Endodermal cell (in vitro differentiated cells): ENCODE data around the gene CCL5. TPM values are rescaled to one million over a fixed set of nuclear protein-coding genes. Genes with fewer than 3 reads are reported as not detected.

Experiments
- DNase-seq: peaks from one replicate; pipeline ENCODE4 v3.0.0-alpha.2; 2017
- H3K27ac ChIP-seq: 2 replicates; pipeline ENCODE4 v1.5.1; 2013; ENCODE audit warnings: mild to moderate bottlenecking, low read depth, low read length, moderate library complexity
- H3K27me3 ChIP-seq: 2 replicates; pipeline ENCODE4 v1.6.1; 2013; ENCODE audit warnings: mild to moderate bottlenecking, low read length, moderate library complexity; ENCODE audit not compliant: insufficient read depth, control insufficient read depth, poor library complexity, severe bottlenecking
- H3K36me3 ChIP-seq: 2 replicates; pipeline ENCODE4 v1.7.0; 2013; ENCODE audit warnings: mild to moderate bottlenecking, low read length, moderate library complexity; ENCODE audit not compliant: control insufficient read depth, insufficient read depth
- H3K4me1 ChIP-seq: one replicate; pipeline ENCODE4 v1.7.0; 2013; ENCODE audit warnings: low read length; ENCODE audit not compliant: control insufficient read depth, insufficient read depth
- H3K4me3 ChIP-seq: 2 replicates; pipeline ENCODE4 v1.5.1; 2013; ENCODE audit warnings: mild to moderate bottlenecking, low read length, moderate library complexity
- H3K9ac ChIP-seq: 2 replicates; pipeline ENCODE4 v1.6.1; 2013; ENCODE audit warnings: mild to moderate bottlenecking, low read length, moderate library complexity; ENCODE audit not compliant: poor library complexity, severe bottlenecking; ENCODE audit errors: extremely low read depth
- H3K9me3 ChIP-seq: 2 replicates; pipeline ENCODE4 v1.6.1; 2013; ENCODE audit warnings: mild to moderate bottlenecking, low read length, moderate library complexity; ENCODE audit not compliant: control insufficient read depth
- H3K27ac Mint-ChIP-seq: 2 replicates; pipeline ENCODE4 v1.8.0; 2020; ENCODE audit warnings: mixed read lengths
- H3K27me3 Mint-ChIP-seq: 2 replicates; pipeline ENCODE4 v1.8.0; 2021; ENCODE audit warnings: mild to moderate bottlenecking, mixed read lengths; ENCODE audit not compliant: insufficient read depth
- H3K36me3 Mint-ChIP-seq: 2 replicates; pipeline ENCODE4 v1.8.0; 2020; ENCODE audit warnings: low read depth, mixed read lengths
- H3K4me1 Mint-ChIP-seq: 2 replicates; pipeline ENCODE4 v1.8.0; 2020; ENCODE audit warnings: mixed read lengths
- H3K4me3 Mint-ChIP-seq: 2 replicates; pipeline ENCODE4 v1.8.0; 2020; ENCODE audit warnings: mild to moderate bottlenecking, moderate library complexity, mixed read lengths
- H3K9me3 Mint-ChIP-seq: 2 replicates; pipeline ENCODE4 v1.8.0; 2020; ENCODE audit warnings: mild to moderate bottlenecking, mixed read lengths
- WGBS, 2 experiments: methylation state at CpG; one replicate each; pipeline versions ENCODE4 v1.1.5 to v1.1.7; 2013; ENCODE audit warnings: missing lambda C conversion rate in 2 of 2, mixed read lengths in 1 of 2; ENCODE audit not compliant: insufficient coverage in 1 of 2, insufficient read length in 1 of 2; 5-methylcytosine and 5-hydroxymethylcytosine counted together
- total RNA-seq, 2 donors: library from RNA; stranded (reverse); fragmentation: NEBNext Ultra II Directional in 1 of 2; extraction: Animal tissue kit (Norgen Biotek cat#: 25700) in 1 of 2; gene quantifications; 2 replicates in 1 of 2; 3 replicates in 1 of 2; pipeline ENCODE4 v1.2.1, GENCODE V29; 2021
- TF ChIP-seq, protein P1 (sequence below): fragments of 200-600 bp; sonication (generic); conservative IDR thresholded peaks from 2 replicates; pipeline ENCODE4 v1.5.0; 2021; ENCODE audit warnings: antibody characterized with exemption, mild to moderate bottlenecking

The CCL5 gene
- total RNA-seq, 2 donors from 2014 or later: not detected

DNA sequence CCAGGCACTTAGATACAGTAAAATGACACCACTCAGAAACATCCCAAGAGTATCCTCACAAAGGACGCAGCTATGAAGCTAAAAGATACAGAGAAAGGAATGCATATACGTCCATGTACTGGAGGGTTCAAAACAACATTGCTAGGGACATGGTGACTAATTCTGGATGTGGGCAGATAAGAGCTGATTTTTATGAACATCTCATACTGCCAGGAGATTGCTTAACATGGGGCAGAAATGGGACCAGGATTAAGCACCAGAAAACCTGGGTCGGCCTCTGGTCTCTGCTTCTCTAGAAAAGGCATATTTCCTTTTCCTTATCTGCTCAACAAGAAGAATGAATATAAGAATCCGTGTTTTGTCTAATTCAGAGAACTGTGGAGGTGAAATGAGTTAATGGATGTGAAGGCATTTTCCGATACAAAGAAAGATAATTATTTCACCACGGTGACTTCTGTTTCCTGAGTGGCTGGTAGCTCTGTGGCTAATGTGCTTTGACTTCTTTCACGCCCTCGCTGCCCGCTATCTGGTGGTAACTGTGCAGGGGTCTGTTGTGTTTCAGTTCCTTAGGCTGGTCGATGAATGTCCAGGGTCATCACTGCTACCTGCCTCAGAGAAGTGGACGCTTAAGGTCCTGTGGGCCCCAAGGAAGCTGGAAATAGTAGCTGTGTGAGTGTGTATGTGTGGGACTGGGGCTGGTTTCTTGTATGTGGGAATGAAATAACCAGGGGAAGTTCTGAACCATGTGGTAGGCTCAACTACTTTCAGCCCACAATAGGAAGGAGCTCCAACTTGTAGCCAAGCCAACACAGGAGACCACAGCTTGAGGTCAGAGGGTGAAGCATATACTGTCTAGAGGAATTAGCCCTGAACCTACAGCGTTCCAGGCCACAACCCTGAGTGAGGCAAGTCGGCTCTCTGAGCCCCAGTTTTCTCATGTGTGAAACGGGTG lies 15.8 kb upstream of the CCL5 start:
- H3K27me3 ChIP-seq: no peaks in the 10 kb centered on the region
- TF ChIP-seq, protein P1, sequence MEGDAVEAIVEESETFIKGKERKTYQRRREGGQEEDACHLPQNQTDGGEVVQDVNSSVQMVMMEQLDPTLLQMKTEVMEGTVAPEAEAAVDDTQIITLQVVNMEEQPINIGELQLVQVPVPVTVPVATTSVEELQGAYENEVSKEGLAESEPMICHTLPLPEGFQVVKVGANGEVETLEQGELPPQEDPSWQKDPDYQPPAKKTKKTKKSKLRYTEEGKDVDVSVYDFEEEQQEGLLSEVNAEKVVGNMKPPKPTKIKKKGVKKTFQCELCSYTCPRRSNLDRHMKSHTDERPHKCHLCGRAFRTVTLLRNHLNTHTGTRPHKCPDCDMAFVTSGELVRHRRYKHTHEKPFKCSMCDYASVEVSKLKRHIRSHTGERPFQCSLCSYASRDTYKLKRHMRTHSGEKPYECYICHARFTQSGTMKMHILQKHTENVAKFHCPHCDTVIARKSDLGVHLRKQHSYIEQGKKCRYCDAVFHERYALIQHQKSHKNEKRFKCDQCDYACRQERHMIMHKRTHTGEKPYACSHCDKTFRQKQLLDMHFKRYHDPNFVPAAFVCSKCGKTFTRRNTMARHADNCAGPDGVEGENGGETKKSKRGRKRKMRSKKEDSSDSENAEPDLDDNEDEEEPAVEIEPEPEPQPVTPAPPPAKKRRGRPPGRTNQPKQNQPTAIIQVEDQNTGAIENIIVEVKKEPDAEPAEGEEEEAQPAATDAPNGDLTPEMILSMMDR: no peak
- Mint-ChIP-seq H3K4me3 (no peak overlapping the region), H3K27ac (no peak overlapping the region), H3K27me3 (peaks cover 1% of the 10 kb centered on the region), H3K36me3 (no peaks in the 10 kb centered on the region), H3K9me3 (no peaks in the 10 kb centered on the region), H3K4me1 (peaks cover 7% of the 10 kb centered on the region)
- DNase-seq: no peak
- no peak overlapping the region for H3K27ac ChIP-seq
- H3K9ac ChIP-seq: no peak overlapping the region
- no peak overlapping the region for H3K4me3 ChIP-seq
- H3K4me1 ChIP-seq: no peaks in the 10 kb centered on the region
- no peaks in the 10 kb centered on the region for H3K36me3 ChIP-seq
- 96 to 100% methylated on average over 5 to 14 of the region's 14 CpGs for WGBS, 2 experiments
- no peaks in the 10 kb centered on the region for H3K9me3 ChIP-seq

DNA sequence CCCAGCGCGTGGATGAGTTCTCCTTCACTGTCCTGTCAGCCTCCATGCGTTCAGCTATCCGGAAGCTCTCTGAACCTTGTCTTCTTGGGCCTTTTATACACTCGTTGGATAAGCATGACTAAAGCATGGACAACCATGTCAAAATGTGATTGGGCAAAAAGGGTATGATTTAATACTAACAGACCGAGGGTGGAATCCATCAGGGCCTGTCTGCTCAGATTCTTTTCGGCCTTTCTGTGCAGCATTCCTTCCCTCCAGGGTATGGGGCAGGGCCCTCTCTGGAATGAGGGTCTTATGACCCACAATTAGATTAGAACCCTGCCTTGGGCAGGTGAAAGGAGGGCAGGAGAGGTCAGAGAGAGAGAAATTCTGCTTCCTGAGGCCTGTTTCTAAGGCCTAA lies 14.0 kb upstream of the CCL5 start:
- WGBS, 2 experiments: 94 to 100% methylated on average over 7 of the region's 7 CpGs
- H3K36me3 Mint-ChIP-seq: no peaks in the 10 kb centered on the region
- H3K4me1 Mint-ChIP-seq: peaks cover 22% of the 10 kb centered on the region
- TF ChIP-seq, protein P1: no peak
- H3K27ac Mint-ChIP-seq: no peak overlapping the region
- H3K27me3 ChIP-seq: no peaks in the 10 kb centered on the region
- H3K36me3 ChIP-seq: no peaks in the 10 kb centered on the region
- peaks cover 2% of the 10 kb centered on the region for H3K4me1 ChIP-seq
- DNase-seq: no peak
- H3K4me3 Mint-ChIP-seq: no peak overlapping the region
- H3K9me3 ChIP-seq: no peaks in the 10 kb centered on the region
- H3K9ac ChIP-seq: no peak overlapping the region
- no peaks in the 10 kb centered on the region for H3K9me3 Mint-ChIP-seq
- no peak overlapping the region for H3K27ac ChIP-seq
- no peak overlapping the region for H3K4me3 ChIP-seq
- peaks cover 1% of the 10 kb centered on the region for H3K27me3 Mint-ChIP-seq

DNA sequence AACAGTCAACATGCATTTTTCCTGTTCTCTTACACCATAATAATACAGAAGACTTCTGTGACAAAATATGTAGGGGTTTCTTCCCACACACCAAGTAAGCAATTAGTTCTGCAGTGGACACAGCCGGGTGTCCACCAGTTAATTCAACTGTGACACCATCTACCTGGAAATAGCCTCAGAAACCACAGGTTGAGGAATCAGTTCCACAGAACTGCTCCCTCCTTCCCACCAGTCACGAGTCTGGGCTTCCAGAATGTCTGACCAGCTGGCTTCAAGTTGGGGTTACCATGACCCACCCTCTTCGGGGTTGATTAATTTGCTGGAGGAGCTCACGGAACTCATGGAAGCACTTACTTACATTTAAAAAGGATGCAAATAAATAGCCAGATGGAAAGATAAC lies 13.6 kb upstream of the CCL5 start:
- no peak overlapping the region for H3K9ac ChIP-seq
- H3K27ac Mint-ChIP-seq: no peak overlapping the region
- H3K36me3 Mint-ChIP-seq: no peaks in the 10 kb centered on the region
- peaks cover 23% of the 10 kb centered on the region for H3K4me1 Mint-ChIP-seq
- DNase-seq: no peak
- H3K27ac ChIP-seq: no peak overlapping the region
- H3K4me3 ChIP-seq: no peak overlapping the region
- WGBS, 2 experiments: 80 to 86% methylated on average over 2 to 4 of the region's 4 CpGs
- H3K27me3 Mint-ChIP-seq: no peaks in the 10 kb centered on the region
- H3K9me3 Mint-ChIP-seq: no peaks in the 10 kb centered on the region
- H3K27me3 ChIP-seq: no peaks in the 10 kb centered on the region
- no peaks in the 10 kb centered on the region for H3K36me3 ChIP-seq
- TF ChIP-seq, protein P1: no peak
- no peaks in the 10 kb centered on the region for H3K9me3 ChIP-seq
- H3K4me1 ChIP-seq: peaks cover 2% of the 10 kb centered on the region
- no peak overlapping the region for H3K4me3 Mint-ChIP-seq
